ENCODE data around the gene GJA3. TPM values are rescaled to one million over a fixed set of nuclear protein-coding genes. Genes with fewer than 3 reads are reported as not detected.

GJA3 gene
- total RNA-seq, 2 experiments from 2014 or later = 0.75 to 0.76 TPM

- ATAC-seq (peak; percentile 14), DNase-seq (no peak)
- CTCF ChIA-PET = interaction anchor here (0.8 to 2.9 kb wide), 13 partner anchors 9 to 194 kb away, joined by 3 to 37 read pairs (median 5); partner anchors contain the start of gene GJA3
- no peaks in the 10 kb centered on the region for H3K4me1 Mint-ChIP-seq
- H3K4me3 Mint-ChIP-seq = peak overlapping the region; percentile 49
- peaks cover 30% of the 10 kb centered on the region for H3K27me3 Mint-ChIP-seq
- H3K9me3 Mint-ChIP-seq (ENCODE audit: low read depth) = no peaks in the 10 kb centered on the region
- no peaks in the 10 kb centered on the region for H3K36me3 Mint-ChIP-seq
- no peak overlapping the region for H3K27ac Mint-ChIP-seq
Observed at GRCh38 chr13:20128459-20128931, 32.4 kb downstream of the GJA3 start.

- Mint-ChIP-seq H3K27me3 (peaks cover 32% of the 10 kb centered on the region), H3K4me1 (no peaks in the 10 kb centered on the region), H3K4me3 (peak overlapping the region; percentile 66), H3K9me3 (ENCODE audit: low read depth) (no peaks in the 10 kb centered on the region), H3K36me3 (no peaks in the 10 kb centered on the region), H3K27ac (peak overlapping the region; percentile 5)
- peak; percentile 63 for DNase-seq
- CTCF ChIA-PET = interaction anchor here (0.6 to 2.9 kb wide), 19 partner anchors 9 to 408 kb away, joined by 3 to 37 read pairs (median 5); partner anchors contain the start of gene GJA3
- ATAC-seq = peak; percentile 84
Observed at GRCh38 chr13:20127562-20128458, 33.0 kb downstream of the GJA3 start.

- peak overlapping the region; percentile 5 for H3K27ac Mint-ChIP-seq
- no peaks in the 10 kb centered on the region for H3K4me1 Mint-ChIP-seq
- H3K36me3 Mint-ChIP-seq = no peaks in the 10 kb centered on the region
- ATAC-seq (peak; percentile 29), DNase-seq (peak; percentile 41)
- H3K4me3 Mint-ChIP-seq = peak overlapping the region; percentile 66
- H3K27me3 Mint-ChIP-seq = peaks cover 32% of the 10 kb centered on the region
- no peaks in the 10 kb centered on the region for H3K9me3 Mint-ChIP-seq (ENCODE audit: low read depth)
- CTCF ChIA-PET = interaction anchor here (0.6 to 2.9 kb wide), 14 partner anchors 9 to 408 kb away, joined by 3 to 37 read pairs (median 5); partner anchors contain the start of gene GJA3
Observed at GRCh38 chr13:20127262-20127561, 33.6 kb downstream of the GJA3 start.

GRCh38 chr13:20126541-20127261, 34.2 kb downstream of the GJA3 start:
- H3K36me3 Mint-ChIP-seq = no peaks in the 10 kb centered on the region
- no peaks in the 10 kb centered on the region for H3K9me3 Mint-ChIP-seq (ENCODE audit: low read depth)
- CTCF ChIA-PET = interaction anchor here (0.6 to 2.9 kb wide), 8 partner anchors 8 to 645 kb away, joined by 3 to 37 read pairs (median 6); partner anchors contain the start of gene GJA3
- H3K27me3 Mint-ChIP-seq = peaks cover 32% of the 10 kb centered on the region
- H3K27ac Mint-ChIP-seq = no peak overlapping the region
- ATAC-seq (no peak), DNase-seq (no peak)
- H3K4me1 Mint-ChIP-seq = no peaks in the 10 kb centered on the region
- no peak overlapping the region for H3K4me3 Mint-ChIP-seq

GRCh38 chr13:20125783-20126165, 35.1 kb downstream of the GJA3 start:
- CTCF ChIA-PET = interaction anchor here (0.6 to 1.2 kb wide), 3 partner anchors 31 to 646 kb away, joined by 3 read pairs; no protein-coding TSS in a partner anchor
- no peaks in the 10 kb centered on the region for H3K36me3 Mint-ChIP-seq

GRCh38 chr13:20125129-20125782, 35.6 kb downstream of the GJA3 start:
- no peaks in the 10 kb centered on the region for H3K36me3 Mint-ChIP-seq
- peaks cover 34% of the 10 kb centered on the region for H3K27me3 Mint-ChIP-seq
- ATAC-seq = no peak
- no peak overlapping the region for H3K4me3 Mint-ChIP-seq
- H3K4me1 Mint-ChIP-seq = peaks cover 8% of the 10 kb centered on the region
- DNase-seq = no peak
- CTCF ChIA-PET = interaction anchor here (1.1 kb wide), 1 partner anchor 369 kb away, joined by 3 read pairs; no protein-coding TSS in a partner anchor
- H3K27ac Mint-ChIP-seq = no peak overlapping the region
- no peaks in the 10 kb centered on the region for H3K9me3 Mint-ChIP-seq (ENCODE audit: low read depth)

More at GRCh38 chr13:20125783-20126165, 35.1 kb downstream of the GJA3 start:
- no peak for ATAC-seq
- no peak overlapping the region for H3K27ac Mint-ChIP-seq
- peaks cover 34% of the 10 kb centered on the region for H3K27me3 Mint-ChIP-seq
- no peaks in the 10 kb centered on the region for H3K9me3 Mint-ChIP-seq (ENCODE audit: low read depth)
- no peak for DNase-seq
- H3K4me3 Mint-ChIP-seq = no peak overlapping the region
- peaks cover 4% of the 10 kb centered on the region for H3K4me1 Mint-ChIP-seq

- Mint-ChIP-seq H3K4me1 (peaks cover 16% of the 10 kb centered on the region), H3K36me3 (no peaks in the 10 kb centered on the region), H3K27ac (no peak overlapping the region), H3K27me3 (peaks cover 34% of the 10 kb centered on the region), H3K9me3 (ENCODE audit: low read depth) (no peaks in the 10 kb centered on the region), H3K4me3 (no peak overlapping the region)
- ATAC-seq (no peak), DNase-seq (no peak)
- CTCF ChIA-PET = interaction anchor here (0.6 kb wide), 1 partner anchor 199 kb away, joined by 4 read pairs; no protein-coding TSS in a partner anchor
Observed at GRCh38 chr13:20124303-20124702, 36.5 kb downstream of the GJA3 start.

GRCh38 chr13:20121159-20121525, 39.7 kb downstream of the GJA3 start:
- CTCF ChIA-PET = interaction anchor here (4.1 kb wide), 1 partner anchor 39 kb away, joined by 15 read pairs; the partner anchor contains the start of gene GJA3
- Mint-ChIP-seq H3K4me3 (peak overlapping the region; percentile 81), H3K4me1 (peaks cover 19% of the 10 kb centered on the region), H3K9me3 (ENCODE audit: low read depth) (no peaks in the 10 kb centered on the region), H3K27me3 (peaks cover 29% of the 10 kb centered on the region), H3K27ac (peak overlapping the region; percentile 83), H3K36me3 (no peaks in the 10 kb centered on the region)
- DNase-seq = no peak
- no peak for ATAC-seq

GRCh38 chr13:20119960-20120359, 40.9 kb downstream of the GJA3 start:
- no peak for ATAC-seq
- no peaks in the 10 kb centered on the region for H3K9me3 Mint-ChIP-seq (ENCODE audit: low read depth)
- peaks cover 19% of the 10 kb centered on the region for H3K27me3 Mint-ChIP-seq
- H3K4me3 Mint-ChIP-seq = peak overlapping the region; percentile 81
- CTCF ChIA-PET = interaction anchor here (1.1 to 4.1 kb wide), 3 partner anchors 8 to 160 kb away, joined by 6 to 22 read pairs (median 15); partner anchors contain the start of gene GJA3
- no peaks in the 10 kb centered on the region for H3K36me3 Mint-ChIP-seq
- H3K4me1 Mint-ChIP-seq = peaks cover 19% of the 10 kb centered on the region
- no peak for DNase-seq
- H3K27ac Mint-ChIP-seq = peak overlapping the region; percentile 83

GRCh38 chr13:20118268-20119140, 42.3 kb downstream of the GJA3 start:
- ATAC-seq = peak; percentile 29
- CTCF ChIA-PET = interaction anchor here (1.0 to 4.1 kb wide), 8 partner anchors 10 to 253 kb away, joined by 3 to 22 read pairs (median 4); partner anchors contain the start of gene GJA3
- H3K4me3 Mint-ChIP-seq = peak overlapping the region; percentile 81
- no peaks in the 10 kb centered on the region for H3K36me3 Mint-ChIP-seq
- peaks cover 19% of the 10 kb centered on the region for H3K4me1 Mint-ChIP-seq
- DNase-seq = no peak
- H3K27ac Mint-ChIP-seq = peak overlapping the region; percentile 78
- peaks cover 7% of the 10 kb centered on the region for H3K27me3 Mint-ChIP-seq
- no peaks in the 10 kb centered on the region for H3K9me3 Mint-ChIP-seq (ENCODE audit: low read depth)

GRCh38 chr13:20116213-20116612, 44.6 kb downstream of the GJA3 start:
- Mint-ChIP-seq H3K27me3 (peaks cover 1% of the 10 kb centered on the region), H3K4me3 (no peak overlapping the region), H3K27ac (no peak overlapping the region), H3K4me1 (peaks cover 18% of the 10 kb centered on the region), H3K9me3 (ENCODE audit: low read depth) (no peaks in the 10 kb centered on the region), H3K36me3 (no peaks in the 10 kb centered on the region)
- no peak for DNase-seq
- CTCF ChIA-PET = interaction anchor here (1.2 kb wide), 1 partner anchor 11 kb away, joined by 3 read pairs; no protein-coding TSS in a partner anchor
- no peak for ATAC-seq

GRCh38 chr13:20114066-20114610, 46.7 kb downstream of the GJA3 start:
- no peak overlapping the region for H3K4me3 Mint-ChIP-seq
- no peaks in the 10 kb centered on the region for H3K36me3 Mint-ChIP-seq
- H3K27me3 Mint-ChIP-seq = no peaks in the 10 kb centered on the region
- H3K4me1 Mint-ChIP-seq = peaks cover 1% of the 10 kb centered on the region
- H3K27ac Mint-ChIP-seq = no peak overlapping the region
- H3K9me3 Mint-ChIP-seq (ENCODE audit: low read depth) = no peaks in the 10 kb centered on the region
- ATAC-seq (no peak), DNase-seq (peak; percentile 25)
- CTCF ChIA-PET = no interaction called here
